ENCODE results near the gene AP5B1. TPM values are rescaled to one million over a fixed set of nuclear protein-coding genes. Genes with fewer than 3 reads are reported as not detected.
"Not testable (repeated sequence)": the region's sequence is repeated elsewhere in the genome, so short reads cannot be mapped to it uniquely, and the experiment has no call there.

AP5B1 gene
- total RNA-seq, 1 donor, result 18.1 TPM

- no peaks in the 10 kb centered on the region for H3K9me3 ChIP-seq (ENCODE audit: low read depth, low read length)
- no peak for TF ChIP-seq CTCF (IDR thresholded peaks at IDR 0.05; ENCODE audit: extremely low read depth, low read depth, low read length)
- H3K27ac ChIP-seq (ENCODE audit: low read depth, low read length), result no peak overlapping the region
- H3K27me3 ChIP-seq (ENCODE audit: insufficient read depth, low read length), result peaks cover 4% of the 10 kb centered on the region
- H4K20me1 ChIP-seq (ENCODE audit: insufficient read depth, low read length), result no peaks in the 10 kb centered on the region
- H3K36me3 ChIP-seq (ENCODE audit: insufficient read depth, low read length), result no peaks in the 10 kb centered on the region
- DNase-seq (ENCODE audit: insufficient read length, low spot score, missing footprints), result no peak
- H3K4me3 ChIP-seq (ENCODE audit: insufficient read depth, low read length), result no peak overlapping the region
- no peaks in the 10 kb centered on the region for H3K79me2 ChIP-seq (ENCODE audit: insufficient read depth, low read length)
- no peak overlapping the region for H2AFZ ChIP-seq (ENCODE audit: low read length)
- H3K4me1 ChIP-seq (ENCODE audit: insufficient read depth, low read length), result no peaks in the 10 kb centered on the region
- no peak overlapping the region for H3K4me2 ChIP-seq (ENCODE audit: insufficient read depth, low read length)
These were observed 38.4 kb downstream of the AP5B1 start for GRCh38 chr11:65742353-65742752.

GRCh38 chr11:65741185-65741584 lies 39.6 kb downstream of the AP5B1 start:
- no peak for TF ChIP-seq CTCF (IDR thresholded peaks at IDR 0.05; ENCODE audit: extremely low read depth, low read depth, low read length)
- Histone ChIP-seq H3K4me2 (ENCODE audit: insufficient read depth, low read length) (no peak overlapping the region), H3K27ac (ENCODE audit: low read depth, low read length) (no peak overlapping the region), H3K36me3 (ENCODE audit: insufficient read depth, low read length) (no peaks in the 10 kb centered on the region), H2AFZ (ENCODE audit: low read length) (no peak overlapping the region), H4K20me1 (ENCODE audit: insufficient read depth, low read length) (no peaks in the 10 kb centered on the region), H3K4me1 (ENCODE audit: insufficient read depth, low read length) (no peaks in the 10 kb centered on the region), H3K9me3 (ENCODE audit: low read depth, low read length) (no peaks in the 10 kb centered on the region), H3K79me2 (ENCODE audit: insufficient read depth, low read length) (no peaks in the 10 kb centered on the region), H3K4me3 (ENCODE audit: insufficient read depth, low read length) (no peak overlapping the region), H3K27me3 (ENCODE audit: insufficient read depth, low read length) (peaks cover 11% of the 10 kb centered on the region)
- DNase-seq (ENCODE audit: insufficient read length, low spot score, missing footprints), result no peak

DNA sequence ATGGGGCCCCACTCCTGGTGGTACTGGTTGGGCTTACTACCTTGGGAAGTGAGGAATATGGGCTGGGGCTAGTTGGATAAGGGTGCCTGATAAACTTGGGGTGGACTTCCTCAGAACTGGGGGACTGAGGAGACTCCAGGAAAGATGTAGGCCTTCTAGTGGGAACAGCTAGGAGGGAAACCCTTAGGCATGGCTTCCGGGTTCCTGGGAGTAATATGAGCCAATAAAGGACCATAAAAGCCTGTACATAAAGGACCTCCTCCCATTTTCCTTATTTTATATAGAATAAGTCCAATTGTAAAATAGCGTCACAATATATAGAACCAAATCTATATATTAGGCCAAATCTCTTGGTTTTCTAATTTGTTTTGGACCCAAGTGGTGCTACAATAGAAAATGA lies 41.8 kb downstream of the AP5B1 start:
- Histone ChIP-seq H3K27ac (ENCODE audit: low read depth, low read length) (no peak overlapping the region), H3K4me1 (ENCODE audit: insufficient read depth, low read length) (no peaks in the 10 kb centered on the region), H3K4me2 (ENCODE audit: insufficient read depth, low read length) (no peak overlapping the region)

DNA sequence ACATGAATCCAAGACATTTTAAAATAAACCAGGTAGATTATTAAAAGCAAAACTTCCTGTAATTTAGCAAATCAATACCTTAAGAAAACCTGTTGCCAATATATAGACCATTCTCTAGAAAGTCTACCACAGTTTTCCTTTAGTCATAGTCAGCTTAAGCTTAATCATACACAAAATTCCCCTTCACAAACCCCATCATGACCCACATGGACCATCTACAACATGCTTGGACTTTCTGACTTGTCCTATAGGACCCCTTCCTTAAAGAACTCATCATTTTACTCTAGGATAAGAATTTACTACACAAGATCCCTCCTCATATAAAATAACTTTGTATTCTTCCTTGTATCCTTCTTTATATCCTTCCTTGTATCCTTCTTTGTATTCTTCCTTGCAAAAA lies 44.0 kb downstream of the AP5B1 start:
- Histone ChIP-seq H3K9me3 (ENCODE audit: low read depth, low read length) (no peaks in the 10 kb centered on the region), H3K27ac (ENCODE audit: low read depth, low read length) (no peak overlapping the region), H2AFZ (ENCODE audit: low read length) (no peak overlapping the region), H4K20me1 (ENCODE audit: insufficient read depth, low read length) (no peaks in the 10 kb centered on the region), H3K4me3 (ENCODE audit: insufficient read depth, low read length) (no peak overlapping the region), H3K79me2 (ENCODE audit: insufficient read depth, low read length) (no peaks in the 10 kb centered on the region), H3K27me3 (ENCODE audit: insufficient read depth, low read length) (peaks cover 11% of the 10 kb centered on the region), H3K4me2 (ENCODE audit: insufficient read depth, low read length) (no peak overlapping the region), H3K36me3 (ENCODE audit: insufficient read depth, low read length) (no peaks in the 10 kb centered on the region), H3K4me1 (ENCODE audit: insufficient read depth, low read length) (no peaks in the 10 kb centered on the region)
- no peak for TF ChIP-seq CTCF (IDR thresholded peaks at IDR 0.05; ENCODE audit: extremely low read depth, low read depth, low read length)
- no peak for DNase-seq (ENCODE audit: insufficient read length, low spot score, missing footprints)

More for the DNA sequence above, 41.8 kb downstream of the AP5B1 start:
- Histone ChIP-seq H3K79me2 (ENCODE audit: insufficient read depth, low read length) (no peaks in the 10 kb centered on the region), H3K4me3 (ENCODE audit: insufficient read depth, low read length) (no peak overlapping the region), H3K36me3 (ENCODE audit: insufficient read depth, low read length) (no peaks in the 10 kb centered on the region), H3K27me3 (ENCODE audit: insufficient read depth, low read length) (peaks cover 11% of the 10 kb centered on the region), H2AFZ (ENCODE audit: low read length) (no peak overlapping the region), H3K9me3 (ENCODE audit: low read depth, low read length) (no peaks in the 10 kb centered on the region), H4K20me1 (ENCODE audit: insufficient read depth, low read length) (no peaks in the 10 kb centered on the region)
- TF ChIP-seq CTCF (IDR thresholded peaks at IDR 0.05; ENCODE audit: extremely low read depth, low read depth, low read length), result no peak
- DNase-seq (ENCODE audit: insufficient read length, low spot score, missing footprints), result no peak

DNA sequence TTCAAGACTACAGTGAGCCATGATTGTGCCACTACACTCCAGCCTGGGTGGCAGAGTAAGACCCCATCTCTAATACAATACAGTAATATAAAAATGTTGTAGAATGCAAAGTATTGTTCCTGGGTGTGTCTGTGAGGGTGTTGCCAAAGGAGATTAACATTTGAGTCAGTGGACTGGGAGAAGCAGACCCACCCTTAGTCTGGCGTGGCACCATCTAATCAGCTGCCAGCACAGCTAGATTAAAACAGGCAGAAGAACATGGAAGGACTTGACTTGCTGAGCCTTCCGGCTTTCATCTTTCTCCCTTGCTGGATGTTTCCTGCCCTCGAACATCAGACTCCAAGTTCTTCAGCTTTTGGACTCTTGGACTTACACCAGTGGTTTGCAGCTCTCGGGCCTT lies 45.7 kb downstream of the AP5B1 start:
- H3K4me2 ChIP-seq (ENCODE audit: insufficient read depth, low read length); H3K27ac ChIP-seq (ENCODE audit: low read depth, low read length); H3K36me3 ChIP-seq (ENCODE audit: insufficient read depth, low read length); DNase-seq (ENCODE audit: insufficient read length, low spot score, missing footprints); H3K9me3 ChIP-seq (ENCODE audit: low read depth, low read length); H3K4me1 ChIP-seq (ENCODE audit: insufficient read depth, low read length); H4K20me1 ChIP-seq (ENCODE audit: insufficient read depth, low read length); H3K79me2 ChIP-seq (ENCODE audit: insufficient read depth, low read length); H3K4me3 ChIP-seq (ENCODE audit: insufficient read depth, low read length); H2AFZ ChIP-seq (ENCODE audit: low read length): not testable (repeated sequence)
- peaks cover 11% of the 10 kb centered on the region for H3K27me3 ChIP-seq (ENCODE audit: insufficient read depth, low read length)

All from osteoblast (primary cell).